ENCODE measurements around the gene SLC22A15. TPM values are rescaled to one million over a fixed set of nuclear protein-coding genes. Genes with fewer than 3 reads are reported as not detected.
"Not testable (repeated sequence)": the region's sequence is repeated elsewhere in the genome, so short reads cannot be mapped to it uniquely, and the experiment has no call there.

The SLC22A15 gene
- total RNA-seq, 1 experiment from 2014 or later, result not detected

- Histone ChIP-seq H3K9me3 (replicated peaks) (no peaks in the 10 kb centered on the region), H3K27ac (no peak overlapping the region), H3K4me1 (no peaks in the 10 kb centered on the region), H3K27me3 (no peaks in the 10 kb centered on the region), H3K36me3 (no peaks in the 10 kb centered on the region), H3K4me3 (no peak overlapping the region)
- DNase-seq, result no peak
These were observed 698 bp upstream of the SLC22A15 start for GRCh38 chr1:115975569-115976061.

GRCh38 chr1:115976921-115977498, 697 bp downstream of the SLC22A15 start:
- Histone ChIP-seq H3K9me3 (replicated peaks) (no peaks in the 10 kb centered on the region), H3K4me1 (no peaks in the 10 kb centered on the region), H3K27me3 (no peaks in the 10 kb centered on the region), H3K36me3 (no peaks in the 10 kb centered on the region), H3K27ac (no peak overlapping the region), H3K4me3 (no peak overlapping the region)
- DNase-seq, result no peak

GRCh38 chr1:115977499-115978258, 1.4 kb downstream of the SLC22A15 start:
- no peak for DNase-seq
- Histone ChIP-seq H3K4me1 (no peaks in the 10 kb centered on the region), H3K4me3 (no peak overlapping the region), H3K27ac (no peak overlapping the region), H3K27me3 (no peaks in the 10 kb centered on the region), H3K9me3 (replicated peaks) (no peaks in the 10 kb centered on the region), H3K36me3 (no peaks in the 10 kb centered on the region)

GRCh38 chr1:115978292-115978941, 2.1 kb downstream of the SLC22A15 start:
- no peaks in the 10 kb centered on the region for H3K36me3 ChIP-seq
- DNase-seq, result no peak
- no peaks in the 10 kb centered on the region for H3K4me1 ChIP-seq
- no peak overlapping the region for H3K4me3 ChIP-seq
- H3K27ac ChIP-seq, result no peak overlapping the region
- H3K27me3 ChIP-seq, result no peaks in the 10 kb centered on the region
- no peaks in the 10 kb centered on the region for H3K9me3 ChIP-seq (replicated peaks)

- no peak overlapping the region for H3K4me3 ChIP-seq
- no peaks in the 10 kb centered on the region for H3K27me3 ChIP-seq
- no peak overlapping the region for H3K27ac ChIP-seq
- H3K9me3 ChIP-seq (replicated peaks), result no peaks in the 10 kb centered on the region
- no peaks in the 10 kb centered on the region for H3K4me1 ChIP-seq
- H3K36me3 ChIP-seq, result no peaks in the 10 kb centered on the region
- no peak for DNase-seq
These were observed 3.8 kb downstream of the SLC22A15 start for GRCh38 chr1:115980156-115980555.

- Histone ChIP-seq H3K27me3 (no peaks in the 10 kb centered on the region), H3K9me3 (replicated peaks) (no peaks in the 10 kb centered on the region), H3K4me3 (no peak overlapping the region), H3K4me1 (no peaks in the 10 kb centered on the region), H3K27ac (no peak overlapping the region), H3K36me3 (no peaks in the 10 kb centered on the region)
- peak; percentile 24 to 49 for DNase-seq
These were observed 5.0 kb downstream of the SLC22A15 start for GRCh38 chr1:115980998-115981993.

GRCh38 chr1:115982400-115982799, 6.1 kb downstream of the SLC22A15 start:
- no peak overlapping the region for H3K4me3 ChIP-seq
- no peak overlapping the region for H3K27ac ChIP-seq
- DNase-seq, result no peak
- no peaks in the 10 kb centered on the region for H3K9me3 ChIP-seq (replicated peaks)
- no peaks in the 10 kb centered on the region for H3K4me1 ChIP-seq
- H3K36me3 ChIP-seq, result no peaks in the 10 kb centered on the region
- H3K27me3 ChIP-seq, result no peaks in the 10 kb centered on the region

GRCh38 chr1:115983584-115983983, 7.3 kb downstream of the SLC22A15 start:
- DNase-seq, result no peak
- H3K27me3 ChIP-seq, result no peaks in the 10 kb centered on the region
- H3K4me1 ChIP-seq, result no peaks in the 10 kb centered on the region
- no peak overlapping the region for H3K4me3 ChIP-seq
- H3K27ac ChIP-seq, result no peak overlapping the region
- H3K9me3 ChIP-seq (replicated peaks), result no peaks in the 10 kb centered on the region
- H3K36me3 ChIP-seq, result no peaks in the 10 kb centered on the region

GRCh38 chr1:115987623-115988022, 11.3 kb downstream of the SLC22A15 start:
- no peaks in the 10 kb centered on the region for H3K36me3 ChIP-seq
- no peak for DNase-seq
- H3K4me3 ChIP-seq, result no peak overlapping the region
- H3K4me1 ChIP-seq, result no peaks in the 10 kb centered on the region
- H3K9me3 ChIP-seq (replicated peaks), result no peaks in the 10 kb centered on the region
- H3K27me3 ChIP-seq, result no peaks in the 10 kb centered on the region
- no peak overlapping the region for H3K27ac ChIP-seq

GRCh38 chr1:115988953-115989352, 12.6 kb downstream of the SLC22A15 start:
- Histone ChIP-seq H3K4me1 (no peaks in the 10 kb centered on the region), H3K27me3 (no peaks in the 10 kb centered on the region), H3K4me3 (no peak overlapping the region)

GRCh38 chr1:115989699-115990098, 13.4 kb downstream of the SLC22A15 start:
- Histone ChIP-seq H3K4me3 (no peak overlapping the region), H3K36me3 (no peaks in the 10 kb centered on the region), H3K4me1 (no peaks in the 10 kb centered on the region), H3K9me3 (replicated peaks) (no peaks in the 10 kb centered on the region), H3K27me3 (no peaks in the 10 kb centered on the region), H3K27ac (no peak overlapping the region)
- DNase-seq, result no peak

More at GRCh38 chr1:115988953-115989352, 12.6 kb downstream of the SLC22A15 start:
- Histone ChIP-seq H3K9me3 (replicated peaks) (no peaks in the 10 kb centered on the region), H3K27ac (no peak overlapping the region), H3K36me3 (no peaks in the 10 kb centered on the region)
- no peak for DNase-seq

- Histone ChIP-seq H3K27ac (no peak overlapping the region), H3K4me3 (no peak overlapping the region), H3K27me3 (no peaks in the 10 kb centered on the region), H3K4me1 (no peaks in the 10 kb centered on the region), H3K36me3 (no peaks in the 10 kb centered on the region), H3K9me3 (replicated peaks) (no peaks in the 10 kb centered on the region)
- DNase-seq, result no peak
These were observed 15.6 kb downstream of the SLC22A15 start for GRCh38 chr1:115991909-115992308.

GRCh38 chr1:115997921-115998320, 21.6 kb downstream of the SLC22A15 start:
- H3K36me3 ChIP-seq; H3K27me3 ChIP-seq; H3K4me3 ChIP-seq; H3K4me1 ChIP-seq; H3K27ac ChIP-seq; H3K9me3 ChIP-seq (replicated peaks); DNase-seq: not testable (repeated sequence)

- no peak overlapping the region for H3K4me3 ChIP-seq
- H3K36me3 ChIP-seq, result no peaks in the 10 kb centered on the region
- no peak overlapping the region for H3K27ac ChIP-seq
- H3K27me3 ChIP-seq, result no peaks in the 10 kb centered on the region; the same call in 1 of the 2 replicates
- no peak for DNase-seq
- no peaks in the 10 kb centered on the region for H3K4me1 ChIP-seq
- H3K9me3 ChIP-seq (replicated peaks), result 0 out of 2 replicates have a peak, but pooled peaks cover 4% of the 10 kb centered on the region
These were observed 25.6 kb downstream of the SLC22A15 start for GRCh38 chr1:116001739-116002487.
